Fibroblast of lung (primary cell): ENCODE results near the gene SFSWAP. TPM values are rescaled to one million over a fixed set of nuclear protein-coding genes. Genes with fewer than 3 reads are reported as not detected.

Experiments used
- DNase-seq, 2 donors: peaks; one replicate each; pipeline versions ENCODE4 v3.0.0 to v3.0.0-alpha.2; 2010; ENCODE audit warnings: low read depth in 2 of 2
- H2AFZ ChIP-seq: 2 replicates; pipeline ENCODE4 v1.5.1; 2012; ENCODE audit warnings: low read length, control low read depth, inconsistent platforms
- H3K27ac ChIP-seq: 2 replicates; pipeline ENCODE4 v1.5.1; 2011; ENCODE audit warnings: low read length, control low read depth; ENCODE audit not compliant: insufficient read depth
- H3K27me3 ChIP-seq: 2 replicates; pipeline ENCODE4 v1.5.1; 2011; ENCODE audit warnings: mild to moderate bottlenecking, low read length; ENCODE audit not compliant: control insufficient read depth, insufficient read depth
- H3K36me3 ChIP-seq: 2 replicates; pipeline ENCODE4 v1.5.1; 2011; ENCODE audit warnings: low read length; ENCODE audit not compliant: control insufficient read depth, insufficient read depth
- H3K4me1 ChIP-seq: 2 replicates; pipeline ENCODE4 v1.5.1; 2011; ENCODE audit warnings: low read length; ENCODE audit not compliant: control insufficient read depth, insufficient read depth; ENCODE audit errors: extremely low read depth
- H3K4me2 ChIP-seq: 2 replicates; pipeline ENCODE4 v1.5.1; 2011; ENCODE audit warnings: low read length, control low read depth; ENCODE audit not compliant: insufficient read depth; ENCODE audit errors: extremely low read depth
- H3K4me3 ChIP-seq, 4 experiments: fragments of 200-600 bp in 1 of 4; sonication (generic) in 1 of 4; replicated peaks in 1 of 4; 2 replicates each; pipeline ENCODE4 v1.5.1; 2011 to 2016; ENCODE audit warnings: low read length in 4 of 4, low read depth in 3 of 4, mild to moderate bottlenecking in 3 of 4, control low read depth in 2 of 4, inconsistent platforms in 1 of 4, mixed read lengths in 1 of 4; ENCODE audit not compliant: insufficient read depth in 1 of 4; ENCODE audit errors: control extremely low read depth in 1 of 4
- H3K79me2 ChIP-seq: 2 replicates; pipeline ENCODE4 v1.5.1; 2012; ENCODE audit warnings: mild to moderate bottlenecking, low read length, inconsistent platforms; ENCODE audit not compliant: control insufficient read depth, insufficient read depth
- H3K9ac ChIP-seq: 2 replicates; pipeline ENCODE4 v1.5.1; 2011; ENCODE audit warnings: mild to moderate bottlenecking, low read length, control low read depth; ENCODE audit not compliant: insufficient read depth
- H3K9me3 ChIP-seq: 2 replicates; pipeline ENCODE4 v1.5.1; 2012; ENCODE audit warnings: low read depth, low read length; ENCODE audit not compliant: control insufficient read depth, insufficient read depth
- H4K20me1 ChIP-seq: 2 replicates; pipeline ENCODE4 v1.5.1; 2011; ENCODE audit warnings: low read length; ENCODE audit not compliant: control insufficient read depth, insufficient read depth; ENCODE audit errors: extremely low read depth
- CTCF ChIP-seq, 2 donors: IDR thresholded peaks in 1 of 2; conservative IDR thresholded peaks in 1 of 2; 1 replicate in 1 of 2; 2 replicates in 1 of 2; pipeline ENCODE4 v1.5.1; 2011 to 2012; ENCODE audit warnings: low read length in 2 of 2, control low read depth in 1 of 2, inconsistent platforms in 1 of 2, low read depth in 1 of 2, mild to moderate bottlenecking in 1 of 2
- EZH2 ChIP-seq: IDR thresholded peaks from 2 replicates; pipeline ENCODE4 v1.5.1; 2012; ENCODE audit warnings: low read length, control low read depth, mild to moderate bottlenecking; ENCODE audit errors: missing control alignments
- polyA plus RNA-seq, 2 donors: library from polyadenylated mRNA; depleted of rRNA in 1 of 2; stranded (reverse) in 1 of 2; unstranded in 1 of 2; fragments of >200 nt; gene quantifications; 2 replicates each; pipeline ENCODE4 v1.2.1, GENCODE V29; 2011 to 2012; ENCODE audit warnings: missing spikeins in 1 of 2
- total RNA-seq: library from RNA; depleted of rRNA; stranded (reverse); fragments of >200 nt; gene quantifications from 2 replicates; pipeline ENCODE4 v1.2.1, GENCODE V29; 2014

SFSWAP gene
- total and polyA plus RNA-seq, 2 donors (not counting 1 experiment from before 2014, with no cell fraction given) = 9.9 to 23.3 TPM

DNA sequence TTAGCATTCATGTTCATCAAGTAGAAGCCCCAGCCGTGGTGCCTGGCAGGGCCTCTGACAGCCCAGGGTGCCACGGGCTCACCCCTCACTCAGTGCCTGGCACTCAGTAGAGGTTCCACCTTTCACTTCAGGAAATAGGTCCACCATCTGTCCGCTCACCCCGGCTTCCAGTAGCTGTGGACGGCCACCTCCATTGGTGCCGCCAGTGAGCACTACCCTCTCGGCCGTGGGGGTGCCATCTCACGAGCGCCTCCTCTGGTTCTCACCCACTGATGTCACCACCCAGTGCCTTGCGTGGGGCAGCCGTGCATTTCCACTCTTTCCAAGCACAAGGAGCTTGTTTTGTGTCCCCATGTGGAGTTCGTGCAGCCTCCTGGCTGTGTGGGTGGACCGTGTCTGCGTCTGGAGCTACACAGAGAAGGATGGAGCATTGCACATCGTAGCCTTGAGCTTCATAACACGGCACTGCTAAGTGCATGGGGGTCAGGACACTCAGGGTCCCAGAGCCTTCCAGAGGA is 76.3 kb downstream of the SFSWAP start:
- Histone ChIP-seq H3K4me1 (peaks cover 2% of the 10 kb centered on the region), H3K27ac (no peak overlapping the region), H3K9me3 (no peaks in the 10 kb centered on the region), H3K36me3 (peaks cover 16% of the 10 kb centered on the region), H3K79me2 (no peaks in the 10 kb centered on the region), H3K4me2 (no peak overlapping the region), H2AFZ (no peak overlapping the region), H3K9ac (no peak overlapping the region), H3K4me3 (no peak overlapping the region), H3K27me3 (no peaks in the 10 kb centered on the region), H4K20me1 (no peaks in the 10 kb centered on the region)
- no peak for DNase-seq
- TF ChIP-seq EZH2 (no peak), CTCF (conservative IDR thresholded peaks at IDR 0.05 in 1 of 2, IDR thresholded peaks at IDR 0.05 in 1 of 2; ENCODE audit: low read depth in 1 of 2, low read length in 2 of 2) (no peak)

DNA sequence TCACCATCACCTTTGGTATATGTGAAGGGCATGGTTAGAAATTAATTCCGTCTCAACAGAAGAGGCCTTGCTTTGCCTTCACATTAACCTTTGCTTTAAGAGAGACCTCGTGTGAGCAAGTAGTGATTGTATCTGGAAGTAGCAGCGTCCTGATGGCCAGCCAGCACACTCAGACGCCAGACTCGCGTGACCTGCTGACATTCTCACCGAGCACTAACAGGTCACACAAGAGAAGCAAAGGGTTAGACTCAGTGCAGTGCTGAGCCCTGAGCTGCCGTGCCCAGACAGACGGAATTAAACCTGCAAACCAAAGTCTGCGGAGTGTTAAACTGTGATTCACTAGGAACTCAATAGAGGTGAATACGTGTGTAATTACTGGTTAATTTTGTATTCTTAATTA is 77.2 kb downstream of the SFSWAP start:
- no peak for TF ChIP-seq CTCF (conservative IDR thresholded peaks at IDR 0.05 in 1 of 2, IDR thresholded peaks at IDR 0.05 in 1 of 2; ENCODE audit: low read depth in 1 of 2, low read length in 2 of 2)
- TF ChIP-seq EZH2 = no peak

DNA sequence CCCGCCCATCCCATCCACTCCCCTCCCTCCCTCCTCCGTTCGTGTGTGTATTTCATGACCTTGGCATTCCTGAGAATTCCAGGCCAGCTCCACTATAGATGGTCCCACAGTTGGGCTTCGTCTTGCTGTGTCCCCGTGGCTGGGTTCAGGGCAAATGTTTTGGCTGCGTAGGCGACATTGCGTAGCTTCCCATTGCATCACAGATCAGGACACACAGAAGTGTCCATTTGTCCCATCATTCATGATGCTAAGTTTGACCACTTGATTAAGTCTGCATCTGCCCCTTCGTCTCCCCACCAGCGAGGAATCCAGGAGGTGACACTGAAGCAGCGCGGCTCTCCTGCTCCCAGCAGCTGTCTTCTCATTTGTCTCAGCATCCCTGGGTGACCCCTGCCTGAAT is 78.7 kb downstream of the SFSWAP start:
- no peak for DNase-seq
- Histone ChIP-seq H2AFZ (no peak overlapping the region), H3K27me3 (no peaks in the 10 kb centered on the region), H3K4me2 (no peak overlapping the region), H3K4me3 (no peak overlapping the region), H3K36me3 (peaks cover 16% of the 10 kb centered on the region), H3K4me1 (no peaks in the 10 kb centered on the region), H3K79me2 (no peaks in the 10 kb centered on the region), H4K20me1 (no peaks in the 10 kb centered on the region), H3K9ac (no peak overlapping the region), H3K9me3 (no peaks in the 10 kb centered on the region), H3K27ac (no peak overlapping the region)
- TF ChIP-seq CTCF (conservative IDR thresholded peaks at IDR 0.05 in 1 of 2, IDR thresholded peaks at IDR 0.05 in 1 of 2; ENCODE audit: low read depth in 1 of 2, low read length in 2 of 2) (no peak), EZH2 (no peak)

More for the DNA sequence above, 77.2 kb downstream of the SFSWAP start:
- H4K20me1 ChIP-seq = no peaks in the 10 kb centered on the region
- no peak for DNase-seq
- peaks cover 16% of the 10 kb centered on the region for H3K36me3 ChIP-seq
- peaks cover 2% of the 10 kb centered on the region for H3K4me1 ChIP-seq
- no peak overlapping the region for H3K4me3 ChIP-seq
- no peak overlapping the region for H3K4me2 ChIP-seq
- H3K9ac ChIP-seq = no peak overlapping the region
- H2AFZ ChIP-seq = no peak overlapping the region
- no peaks in the 10 kb centered on the region for H3K27me3 ChIP-seq
- no peaks in the 10 kb centered on the region for H3K79me2 ChIP-seq
- no peaks in the 10 kb centered on the region for H3K9me3 ChIP-seq
- H3K27ac ChIP-seq = no peak overlapping the region
